ENCODE results near the gene SMIM28. TPM values are rescaled to one million over a fixed set of nuclear protein-coding genes. Genes with fewer than 3 reads are reported as not detected.

The SMIM28 gene
- total RNA-seq (2022; extraction: Qiagen RNA extraction; ENCODE audit: low read depth) = not detected in 5 replicates

GRCh38 chr6:138377844-138378243 is at the start of gene SMIM28:
TSS of gene SMIM28 (plus strand) at chr6:138377905. CDS start at chr6:138378073, 168 bp downstream.

GRCh38 chr6:138403801-138404665 is 26.3 kb downstream of the SMIM28 start, which contains the start of gene HEBP2:
TSS of gene HEBP2 (plus strand) at chr6:138404223. CDS start at chr6:138404496, 273 bp downstream.

Other genes starting within 250 kb of the SMIM28 start
- 0.57 to 0.77 TPM (median 0.67 TPM) in 5 replicates for gene ARFGEF3, start 216.0 kb upstream of the SMIM28 start, total RNA-seq (2022; extraction: Qiagen RNA extraction; ENCODE audit: low read depth)
- not detected in 5 replicates for gene PBOV1, start 159.4 kb upstream of the SMIM28 start, total RNA-seq (2022; extraction: Qiagen RNA extraction; ENCODE audit: low read depth)
- gene HEBP2, start 26.3 kb downstream of the SMIM28 start, total RNA-seq (2022; extraction: Qiagen RNA extraction; ENCODE audit: low read depth) = 13.9 to 34.9 TPM (median 33.0 TPM) in 5 replicates
- gene NHSL1, start 121.6 kb downstream of the SMIM28 start, total RNA-seq (2022; extraction: Qiagen RNA extraction; ENCODE audit: low read depth) = 3.6 to 4.2 TPM (median 3.9 TPM) in 5 replicates